Lung (tissue), 12 donors: ENCODE measurements around the gene FBXO2. TPM values are rescaled to one million over a fixed set of nuclear protein-coding genes. Genes with fewer than 3 reads are reported as not detected.

Experiments
- ATAC-seq: fragments of 200-7000 bp; cut with Tn5 transposase; one replicate; pipeline ENCODE4 v1.9.1; 2020; ENCODE audit warnings: moderate number of reproducible peaks; ENCODE audit not compliant: insufficient read depth, low FRiP score
- DNase-seq, 3 donors: peaks; one replicate each; pipeline ENCODE4 v3.0.0-alpha.2; 2013 to 2017
- H3K27ac ChIP-seq, 2 donors: one replicate each; pipeline ENCODE4 v1.5.1; 2013; ENCODE audit warnings: mild to moderate bottlenecking in 2 of 2, moderate library complexity in 2 of 2, control low read depth in 1 of 2, inconsistent platforms in 1 of 2, low read depth in 1 of 2, low read length in 1 of 2
- H3K27me3 ChIP-seq, 3 donors: one replicate each; pipeline ENCODE4 v1.5.1; 2013; ENCODE audit warnings: low read length in 2 of 3; ENCODE audit not compliant: control insufficient read depth in 3 of 3, insufficient read depth in 3 of 3
- H3K36me3 ChIP-seq, 4 donors: one replicate each; pipeline ENCODE4 v1.5.1; 2013; ENCODE audit warnings: low read length in 4 of 4, mild to moderate bottlenecking in 1 of 4, moderate library complexity in 1 of 4; ENCODE audit not compliant: control insufficient read depth in 4 of 4, insufficient read depth in 4 of 4
- H3K4me1 ChIP-seq, 5 donors: one replicate each; pipeline ENCODE4 v1.5.1; 2013; ENCODE audit warnings: low read length in 5 of 5, mild to moderate bottlenecking in 2 of 5, moderate library complexity in 1 of 5; ENCODE audit not compliant: control insufficient read depth in 5 of 5, insufficient read depth in 5 of 5
- H3K4me3 ChIP-seq: one replicate; pipeline ENCODE4 v1.5.1; 2013; ENCODE audit warnings: mild to moderate bottlenecking, control low read depth, moderate library complexity
- H3K9ac ChIP-seq, 2 donors: one replicate each; pipeline ENCODE4 v1.5.1; 2013; ENCODE audit warnings: low read length in 2 of 2, control low read depth in 1 of 2; ENCODE audit not compliant: insufficient read depth in 1 of 2
- H3K9me3 ChIP-seq, 4 donors: one replicate each; pipeline ENCODE4 v1.5.1; 2013; ENCODE audit warnings: low read length in 3 of 4, mild to moderate bottlenecking in 1 of 4, moderate library complexity in 1 of 4; ENCODE audit not compliant: control insufficient read depth in 4 of 4, insufficient read depth in 3 of 4
- CTCF ChIP-seq: IDR thresholded peaks from 2 replicates; pipeline ENCODE4 v1.5.1; 2012; ENCODE audit warnings: mild to moderate bottlenecking; ENCODE audit errors: control extremely low read depth, extremely low read depth
- WGBS, 2 donors: extraction: QIAGEN DNeasy Blood & Tissue Kit; methylation state at CpG; one replicate each; pipeline ENCODE4 v1.1.7; 2013; 5-methylcytosine and 5-hydroxymethylcytosine counted together
- polyA plus RNA-seq, 2 donors: library from polyadenylated mRNA; stranded (reverse); fragments of 200-250 nt; gene quantifications; one replicate each; pipeline ENCODE4 v1.2.1, GENCODE V29; 2013
- total RNA-seq, 2 donors: library from RNA; depleted of rRNA in 1 of 2; stranded (reverse); fragments of >200 nt in 1 of 2; gene quantifications; one replicate each; pipeline ENCODE4 v1.2.1, GENCODE V29; 2014 to 2021
- donor health status: control.
- donor health status: control.
- donor health status: Bipolar disorder and iron deficiency.
- donor health status: healthy.
- donor health status: DM: yes; HTN: yes; CAD: no.

The FBXO2 gene
- total and polyA plus RNA-seq, 4 donors, result 0.20 to 12.5 (median 10.1) TPM

GRCh38 chr1:11623702-11624101 lies 30.5 kb downstream of the FBXO2 start:
- 79 to 83% methylated on average over 8 of the region's 8 CpGs for WGBS, 2 donors
- ATAC-seq (no peak), DNase-seq (no peak)
- no peaks in the 10 kb centered on the region for H3K36me3 ChIP-seq
- peaks cover 0 to 3% (median 0%) of the 10 kb centered on the region in 3 donors for H3K27me3 ChIP-seq
- TF ChIP-seq CTCF, result no peak
- no peak overlapping the region for H3K9ac ChIP-seq
- no peaks in the 10 kb centered on the region for H3K4me1 ChIP-seq
- H3K27ac ChIP-seq, result no peak overlapping the region
- H3K9me3 ChIP-seq, result peaks cover 0 to under 1% (median 0%) of the 10 kb centered on the region in 4 donors
- no peak overlapping the region for H3K4me3 ChIP-seq

GRCh38 chr1:11622398-11622797 lies 31.8 kb downstream of the FBXO2 start:
- H3K9me3 ChIP-seq, result no peaks in the 10 kb centered on the region
- no peak overlapping the region for H3K4me3 ChIP-seq
- no peak for ATAC-seq
- TF ChIP-seq CTCF, result no peak
- H3K36me3 ChIP-seq, result no peaks in the 10 kb centered on the region
- no peak overlapping the region for H3K9ac ChIP-seq
- peaks cover 0 to 6% (median 0%) of the 10 kb centered on the region in 3 donors for H3K27me3 ChIP-seq
- DNase-seq, result no peak
- no peak overlapping the region for H3K27ac ChIP-seq
- no peaks in the 10 kb centered on the region for H3K4me1 ChIP-seq
- WGBS, 2 donors, result 53 to 59% methylated on average over 3 of the region's 3 CpGs

GRCh38 chr1:11620924-11621323 lies 33.3 kb downstream of the FBXO2 start:
- H3K36me3 ChIP-seq, result no peaks in the 10 kb centered on the region
- H3K9ac ChIP-seq, result no peak overlapping the region
- TF ChIP-seq CTCF, result no peak
- DNase-seq (no peak), ATAC-seq (no peak)
- no peak overlapping the region for H3K27ac ChIP-seq
- H3K4me1 ChIP-seq, result no peaks in the 10 kb centered on the region
- H3K4me3 ChIP-seq, result no peak overlapping the region
- peaks cover 0 to 6% (median 0%) of the 10 kb centered on the region in 3 donors for H3K27me3 ChIP-seq
- H3K9me3 ChIP-seq, result no peaks in the 10 kb centered on the region
- 84 to 86% methylated on average over 5 of the region's 5 CpGs for WGBS, 2 donors

- peaks cover 0 to 6% (median 0%) of the 10 kb centered on the region in 3 donors for H3K27me3 ChIP-seq
- no peak for ATAC-seq
- WGBS, 2 donors, result 53 to 64% methylated on average over 12 of the region's 12 CpGs
Observed at GRCh38 chr1:11620405-11620804, 33.8 kb downstream of the FBXO2 start.

More at GRCh38 chr1:11620405-11620804, 33.8 kb downstream of the FBXO2 start:
- Histone ChIP-seq H3K27ac (no peak overlapping the region), H3K4me1 (no peaks in the 10 kb centered on the region), H3K9ac (no peak overlapping the region), H3K36me3 (no peaks in the 10 kb centered on the region), H3K4me3 (no peak overlapping the region), H3K9me3 (no peaks in the 10 kb centered on the region)
- DNase-seq, result no peak
- no peak for TF ChIP-seq CTCF
